PC-3 (cell line): ENCODE data around the gene CSF2. TPM values are rescaled to one million over a fixed set of nuclear protein-coding genes. Genes with fewer than 3 reads are reported as not detected.

Experiments
- ATAC-seq: fragments of 200-7000 bp; cut with Tn5 transposase; 2 replicates; pipeline ENCODE4 v1.9.1; 2020; ENCODE audit warnings: mild to moderate bottlenecking, moderate library complexity
- BruUV-seq: library from RNA; stranded (reverse); fragments of 400-500 nt; replicated peaks from 2 replicates; lab custom pipeline; 2021; lab: Mats Ljungman, UMichigan
- CTCF ChIA-PET: fragments of 300-600 bp; sonication (Branson Sonifier 250); formaldehyde crosslinking; loops from one replicate; lab custom pipeline; 2022; ENCODE audit warnings: antibody characterized with exemption; lab: Charles Lee
- POLR2A ChIA-PET: fragments of 300-600 bp; sonication (Branson Sonifier 250); formaldehyde crosslinking; loops from one replicate; lab custom pipeline; 2022; ENCODE audit warnings: antibody characterized with exemption; ENCODE audit not compliant: unreplicated experiment; lab: Charles Lee
- DNase-seq: peaks from one replicate; pipeline ENCODE4 v3.0.0-alpha.2; 2015
- H2AFZ ChIP-seq: fragments of 300-600 bp; sonication (generic); 2 replicates; pipeline ENCODE4 v1.6.0; 2016; ENCODE audit warnings: antibody characterized with exemption, low read length
- H3F3A ChIP-seq: fragments of 300-600 bp; sonication (generic); one replicate; pipeline ENCODE4 v1.6.0; 2017; ENCODE audit warnings: antibody characterized with exemption, low read length, control low read depth, mild to moderate bottlenecking; ENCODE audit not compliant: unreplicated experiment
- H3K27ac ChIP-seq: fragments of 300-600 bp; sonication (generic); 2 replicates; pipeline ENCODE4 v1.5.1; 2016; ENCODE audit warnings: mild to moderate bottlenecking, low read length
- H3K27me3 ChIP-seq: fragments of 300-600 bp; sonication (generic); 2 replicates; pipeline ENCODE4 v1.6.1; 2016; ENCODE audit warnings: low read length, mixed read lengths
- H3K36me3 ChIP-seq: fragments of 300-600 bp; sonication (generic); 2 replicates; pipeline ENCODE4 v1.6.1; 2016; ENCODE audit warnings: low read depth, mixed run types, low read length, mixed read lengths
- H3K4me1 ChIP-seq: fragments of 300-600 bp; sonication (generic); 2 replicates; pipeline ENCODE4 v1.5.1; 2016; ENCODE audit warnings: low read length; ENCODE audit not compliant: insufficient read depth
- H3K4me2 ChIP-seq: fragments of 300-600 bp; sonication (generic); 2 replicates; pipeline ENCODE4 v1.6.0; 2016; ENCODE audit warnings: low read length
- H3K4me3 ChIP-seq: fragments of 300-600 bp; sonication (generic); 2 replicates; pipeline ENCODE4 v1.5.1; 2016; ENCODE audit warnings: mild to moderate bottlenecking, low read length, mixed read lengths
- H3K79me2 ChIP-seq: fragments of 300-600 bp; sonication (generic); 2 replicates; pipeline ENCODE4 v1.6.1; 2017; ENCODE audit warnings: low read length, mixed read lengths
- H3K9ac ChIP-seq: fragments of 300-600 bp; sonication (generic); 2 replicates; pipeline ENCODE4 v1.6.0; 2016; ENCODE audit warnings: mild to moderate bottlenecking, low read length
- H3K9me2 ChIP-seq: fragments of 300-600 bp; sonication (generic); replicated peaks from 2 replicates; pipeline ENCODE4 v1.6.1; 2016; ENCODE audit warnings: mixed run types, low read length, mixed read lengths
- H3K9me3 ChIP-seq: fragments of 300-600 bp; sonication (generic); 2 replicates; pipeline ENCODE4 v1.6.1; 2016; ENCODE audit warnings: low read length, mixed read lengths
- H4K20me1 ChIP-seq: fragments of 300-600 bp; sonication (generic); 2 replicates; pipeline ENCODE4 v1.6.1; 2016; ENCODE audit warnings: low read length, mixed read lengths
- EZH2 ChIP-seq: fragments of 300-600 bp; sonication (generic); IDR thresholded peaks from one replicate; pipeline ENCODE4 v1.6.1; 2017; ENCODE audit warnings: antibody characterized with exemption, mild to moderate bottlenecking, low read length; ENCODE audit not compliant: unreplicated experiment
- EZH2phosphoT487 ChIP-seq: fragments of 300-600 bp; sonication (generic); IDR thresholded peaks from 2 replicates; pipeline ENCODE4 v1.6.1; 2018; ENCODE audit warnings: mild to moderate bottlenecking, antibody characterized with exemption, low read length, borderline replicate concordance
- intact Hi-C: fragments of 100-400 bp; cut with micrococcal nuclease; formaldehyde crosslinking; loops from 2 replicates; pipeline ENCODE4 v1.9.0; 2023
- total RNA-seq: library from RNA; depleted of rRNA; stranded (reverse); fragments of >200 nt; gene quantifications from 2 replicates; pipeline ENCODE4 v1.2.3, GENCODE V29; 2014
- TF ChIP-seq, protein P1 (sequence below): fragments of 300-600 bp; sonication (generic); conservative IDR thresholded peaks from 2 replicates; pipeline ENCODE4 v1.5.1; 2017; ENCODE audit warnings: antibody characterized with exemption, low read depth, mild to moderate bottlenecking, low read length

The CSF2 gene
- total RNA-seq, 1 experiment from 2014 or later: 93.6 TPM

DNA sequence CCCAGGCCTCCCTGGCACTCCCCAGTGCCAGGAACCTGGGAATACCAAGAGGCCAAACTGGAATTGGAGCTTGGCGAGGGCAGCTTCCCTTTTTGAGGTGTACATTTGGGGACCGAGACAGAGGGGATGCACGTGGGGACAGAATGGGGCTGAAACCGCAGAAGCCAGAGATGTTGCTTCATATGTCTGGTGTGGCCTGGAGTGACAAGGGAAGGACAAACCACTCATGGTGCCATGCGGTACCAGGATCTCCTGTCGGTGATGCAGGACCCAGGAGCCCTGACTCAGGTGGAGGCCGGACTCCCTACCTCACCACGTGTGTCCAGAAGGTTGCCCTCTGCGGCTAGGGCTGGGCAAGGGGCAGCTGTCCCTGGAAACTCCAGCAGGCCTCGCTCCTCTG lies 4.0 kb upstream of the CSF2 start:
- CTCF ChIA-PET: no interaction called here
- intact Hi-C loops: no loop called here
- Histone ChIP-seq H3K27me3 (no peaks in the 10 kb centered on the region), H4K20me1 (no peaks in the 10 kb centered on the region), H3F3A (no peaks in the 10 kb centered on the region), H3K79me2 (peaks cover 7% of the 10 kb centered on the region), H3K9me3 (no peaks in the 10 kb centered on the region), H3K4me3 (no peak overlapping the region), H3K4me2 (no peak overlapping the region), H3K4me1 (peaks cover 32% of the 10 kb centered on the region), H3K9me2 (no peaks in the 10 kb centered on the region), H3K36me3 (no peaks in the 10 kb centered on the region), H2AFZ (no peak overlapping the region), H3K27ac (no peak overlapping the region), H3K9ac (no peak overlapping the region)
- DNase-seq (no peak), ATAC-seq (no peak)
- no TSS peak for BruUV-seq
- POLR2A ChIA-PET: no interaction called here
- TF ChIP-seq, protein P1, sequence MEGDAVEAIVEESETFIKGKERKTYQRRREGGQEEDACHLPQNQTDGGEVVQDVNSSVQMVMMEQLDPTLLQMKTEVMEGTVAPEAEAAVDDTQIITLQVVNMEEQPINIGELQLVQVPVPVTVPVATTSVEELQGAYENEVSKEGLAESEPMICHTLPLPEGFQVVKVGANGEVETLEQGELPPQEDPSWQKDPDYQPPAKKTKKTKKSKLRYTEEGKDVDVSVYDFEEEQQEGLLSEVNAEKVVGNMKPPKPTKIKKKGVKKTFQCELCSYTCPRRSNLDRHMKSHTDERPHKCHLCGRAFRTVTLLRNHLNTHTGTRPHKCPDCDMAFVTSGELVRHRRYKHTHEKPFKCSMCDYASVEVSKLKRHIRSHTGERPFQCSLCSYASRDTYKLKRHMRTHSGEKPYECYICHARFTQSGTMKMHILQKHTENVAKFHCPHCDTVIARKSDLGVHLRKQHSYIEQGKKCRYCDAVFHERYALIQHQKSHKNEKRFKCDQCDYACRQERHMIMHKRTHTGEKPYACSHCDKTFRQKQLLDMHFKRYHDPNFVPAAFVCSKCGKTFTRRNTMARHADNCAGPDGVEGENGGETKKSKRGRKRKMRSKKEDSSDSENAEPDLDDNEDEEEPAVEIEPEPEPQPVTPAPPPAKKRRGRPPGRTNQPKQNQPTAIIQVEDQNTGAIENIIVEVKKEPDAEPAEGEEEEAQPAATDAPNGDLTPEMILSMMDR: no peak
- no peak for TF ChIP-seq EZH2
- no peak for TF ChIP-seq EZH2phosphoT487

DNA sequence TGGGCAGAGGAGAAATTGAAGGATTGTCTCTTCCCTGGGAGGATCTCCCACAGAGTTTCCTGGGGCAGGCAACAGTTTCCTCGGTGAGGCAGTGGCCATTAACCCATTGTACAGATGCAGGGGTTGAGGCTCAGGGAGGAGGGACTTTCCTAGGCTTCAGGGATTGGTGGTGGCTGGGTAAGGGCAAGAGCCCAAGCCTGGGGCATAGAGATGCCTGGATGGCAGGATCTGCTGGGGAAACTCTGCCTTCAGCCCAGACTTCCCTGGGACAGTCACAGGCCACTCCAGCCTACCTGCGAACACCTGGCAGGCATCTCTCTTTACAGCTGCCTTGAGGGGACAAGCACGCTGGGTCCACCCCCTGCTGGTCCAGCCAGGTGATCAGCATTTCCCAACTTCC lies 3.6 kb upstream of the CSF2 start:
- no peak for ATAC-seq
- CTCF ChIA-PET: no interaction called here

More for the DNA sequence above, 3.6 kb upstream of the CSF2 start:
- no peak overlapping the region for H2AFZ ChIP-seq
- H3K4me2 ChIP-seq: no peak overlapping the region
- no peaks in the 10 kb centered on the region for H3K27me3 ChIP-seq
- H3F3A ChIP-seq: no peaks in the 10 kb centered on the region
- H3K79me2 ChIP-seq: peaks cover 11% of the 10 kb centered on the region
- POLR2A ChIA-PET: no interaction called here
- H3K9ac ChIP-seq: no peak overlapping the region
- BruUV-seq: no TSS peak
- no peak overlapping the region for H3K4me3 ChIP-seq
- peaks cover 34% of the 10 kb centered on the region for H3K4me1 ChIP-seq
- no peaks in the 10 kb centered on the region for H4K20me1 ChIP-seq
- intact Hi-C loops: no loop called here
- no peaks in the 10 kb centered on the region for H3K9me2 ChIP-seq
- no peak for DNase-seq
- no peaks in the 10 kb centered on the region for H3K36me3 ChIP-seq
- no peak for TF ChIP-seq EZH2phosphoT487
- TF ChIP-seq, protein P1: no peak
- no peak for TF ChIP-seq EZH2
- H3K9me3 ChIP-seq: no peaks in the 10 kb centered on the region
- no peak overlapping the region for H3K27ac ChIP-seq
